Measurements from ENCODE around the gene APOOL.
A peak's percentile ranks its signal among the peaks of the same experiment; 100 is the strongest.
"Not testable (repeated sequence)": the region's sequence is repeated elsewhere in the genome, so short reads cannot be mapped to it uniquely, and the experiment has no call there.

Gene APOOL

GRCh38 chrX:85003655-85004244 is at the start of gene APOOL:
TSS of gene APOOL (plus strand) at chrX:85003877. CDS start at chrX:85003913, 36 bp downstream.
- peak; percentile 77 for DNase-seq (ENCODE audit: low spot score)
- peak; percentile 27 for FAIRE-seq

- FAIRE-seq = no peak
- no peak for DNase-seq (ENCODE audit: low spot score)
These were observed 47.4 kb upstream of the APOOL start for GRCh38 chrX:84956304-84956703.

DNA sequence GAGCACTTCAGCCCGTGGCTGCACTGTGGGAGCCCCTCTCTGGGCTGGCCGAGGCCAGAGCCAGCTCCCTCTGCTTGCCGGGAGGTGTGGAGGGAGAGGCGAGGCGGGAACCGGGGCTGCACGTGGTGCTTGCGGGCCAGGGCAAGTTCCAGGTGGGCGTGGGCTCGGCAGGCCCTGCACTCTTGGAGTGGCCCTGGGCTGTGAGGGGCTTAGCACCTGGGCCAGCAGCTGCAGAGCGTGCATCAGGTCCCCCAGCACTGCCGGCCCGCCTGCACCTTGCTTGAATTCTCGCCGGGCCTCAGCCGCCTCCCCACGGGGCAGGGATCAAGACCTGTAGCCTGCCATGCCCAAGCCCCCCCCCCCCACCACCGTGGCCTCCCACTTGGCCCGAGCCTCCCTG is 28.9 kb upstream of the APOOL start:
- DNase-seq (ENCODE audit: low spot score) (no peak), FAIRE-seq (no peak)

- DNase-seq (ENCODE audit: low spot score); FAIRE-seq: not testable (repeated sequence)
These were observed 11.9 kb upstream of the APOOL start for GRCh38 chrX:84991739-84992138.

- FAIRE-seq (no peak), DNase-seq (ENCODE audit: low spot score) (no peak)
These were observed 10.5 kb upstream of the APOOL start for GRCh38 chrX:84993150-84993549.

DNA sequence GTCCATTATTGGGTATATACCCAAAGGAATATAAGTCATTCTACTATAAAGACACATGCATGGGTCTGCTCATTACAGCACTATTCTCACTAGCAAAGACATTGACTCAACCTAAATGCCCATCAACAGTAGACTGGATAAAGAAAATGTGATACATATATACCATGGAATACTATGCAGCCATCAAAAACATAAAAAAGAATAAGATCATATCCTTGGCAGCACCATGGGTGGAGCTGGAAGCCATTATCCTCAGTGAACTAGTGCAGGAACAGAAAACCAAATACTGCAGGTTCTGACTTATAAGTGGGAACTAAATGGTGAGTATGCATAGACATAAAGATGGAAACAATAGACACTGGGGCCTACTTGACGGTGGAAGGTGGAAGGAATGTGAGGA is 2.3 kb upstream of the APOOL start:
- DNase-seq (ENCODE audit: low spot score) = no peak
- no peak for FAIRE-seq

DNA sequence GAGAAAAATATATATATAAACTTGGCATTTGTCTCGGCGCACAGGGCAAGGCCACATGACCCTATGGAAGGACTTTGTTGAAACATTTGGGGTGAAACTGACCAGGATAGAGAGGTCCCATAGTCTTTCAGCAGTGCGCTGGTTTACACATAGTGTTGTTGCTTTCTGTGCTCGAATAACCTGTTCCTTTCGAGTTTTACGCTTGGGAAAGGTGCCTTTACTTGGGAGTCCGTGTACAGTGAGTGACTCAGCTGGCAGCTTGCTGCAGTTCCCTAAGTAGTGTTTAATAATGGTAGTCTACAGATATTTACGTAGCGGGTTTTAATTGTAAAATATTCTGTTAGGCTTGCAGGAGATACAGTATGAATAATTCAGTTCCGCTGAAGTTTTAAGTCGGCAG is 578 bp downstream of the APOOL start:
- DNase-seq (ENCODE audit: low spot score) (no peak), FAIRE-seq (no peak)

GRCh38 chrX:85012098-85012497 is 8.4 kb downstream of the APOOL start:
- no peak for FAIRE-seq
- no peak for DNase-seq (ENCODE audit: low spot score)

GRCh38 chrX:85015351-85015750 is 11.7 kb downstream of the APOOL start:
- DNase-seq (ENCODE audit: low spot score); FAIRE-seq: not testable (repeated sequence)

DNA sequence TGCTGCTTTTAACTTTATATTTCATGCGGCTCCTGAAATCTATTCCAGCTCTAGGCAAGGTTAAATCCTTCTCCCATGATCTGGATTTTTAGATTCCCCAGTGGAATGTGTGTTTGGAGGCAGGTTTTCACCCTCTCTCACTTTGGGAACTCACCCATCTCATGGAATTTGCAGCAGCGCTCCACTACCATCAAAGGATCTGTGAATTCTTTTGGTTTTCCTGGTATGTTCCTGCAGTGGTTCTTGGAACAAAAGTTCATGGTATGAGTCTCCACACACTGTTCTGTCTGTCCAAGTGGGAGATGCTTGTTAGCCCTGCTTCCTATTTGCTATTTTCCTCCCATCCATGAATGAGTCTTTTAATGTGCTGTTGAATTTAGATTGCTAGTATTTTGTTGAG is 14.0 kb downstream of the APOOL start:
- FAIRE-seq (no peak), DNase-seq (ENCODE audit: low spot score) (no peak)

DNA sequence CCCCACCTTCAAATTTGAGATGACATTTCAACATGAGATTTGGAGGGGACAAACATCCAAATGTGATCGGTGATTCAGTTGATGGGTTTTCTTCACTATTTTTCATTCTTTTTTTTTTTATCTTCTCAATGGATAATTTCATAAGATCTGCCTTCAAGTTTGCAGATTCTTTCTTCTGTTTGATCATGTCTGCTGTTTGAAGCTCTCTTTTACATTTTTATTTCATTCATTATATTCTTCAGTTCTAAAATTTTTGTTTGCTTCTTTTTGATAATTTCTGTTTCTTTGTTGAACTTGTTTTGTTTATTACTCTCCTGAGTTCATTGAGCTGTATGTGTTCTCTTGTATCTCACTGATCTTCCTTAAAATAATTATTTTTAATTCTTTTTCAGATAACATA is 14.8 kb downstream of the APOOL start:
- DNase-seq (ENCODE audit: low spot score) (no peak), FAIRE-seq (no peak)

GRCh38 chrX:85020216-85020615 is 16.5 kb downstream of the APOOL start:
- DNase-seq (ENCODE audit: low spot score) = no peak
- FAIRE-seq = no peak

DNA sequence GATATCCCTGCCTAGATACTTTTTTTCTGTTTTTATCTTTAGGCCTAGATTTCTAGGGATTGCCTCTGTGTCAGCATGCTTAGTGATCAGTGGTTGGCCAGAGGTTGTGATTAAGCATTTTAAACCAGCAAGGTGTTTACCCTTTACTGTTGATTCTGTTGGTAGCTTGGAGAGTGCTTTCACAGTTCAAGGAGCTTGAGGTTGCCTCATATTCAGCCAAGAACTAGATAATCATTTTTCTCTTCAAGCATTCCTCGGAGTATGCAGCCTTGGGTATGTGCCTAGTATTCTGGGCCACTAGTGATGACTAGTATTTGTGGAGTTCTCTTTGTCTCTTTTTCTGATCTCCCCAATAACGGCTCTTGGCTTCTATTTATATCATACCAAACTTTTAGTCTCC is 20.4 kb downstream of the APOOL start:
- FAIRE-seq = no peak

GRCh38 chrX:85024562-85024961 is 20.9 kb downstream of the APOOL start:
- DNase-seq (ENCODE audit: low spot score) (no peak), FAIRE-seq (no peak)

More for the DNA sequence above, 20.4 kb downstream of the APOOL start:
- DNase-seq (ENCODE audit: low spot score) = no peak

DNA sequence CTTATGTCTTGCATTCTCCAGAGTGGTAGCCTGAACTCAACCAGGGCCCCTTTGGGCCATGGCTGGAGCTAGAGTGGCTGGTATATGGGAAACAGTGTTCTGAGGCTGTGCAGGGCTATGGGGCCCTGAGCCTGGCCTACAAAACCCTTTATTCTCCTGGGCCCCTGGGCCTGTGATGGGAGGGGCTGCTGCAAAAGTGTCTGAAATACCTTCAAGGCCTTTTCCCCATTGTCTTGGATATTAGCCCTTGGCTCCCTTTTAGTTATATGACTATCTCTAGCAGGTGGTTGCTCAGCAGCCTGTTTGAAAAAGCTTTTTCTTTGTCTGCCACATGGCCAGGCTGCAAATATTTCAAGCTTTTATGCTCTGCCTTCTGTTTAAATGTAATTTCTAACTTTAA is 22.5 kb downstream of the APOOL start:
- DNase-seq (ENCODE audit: low spot score) = no peak
- no peak for FAIRE-seq

DNA sequence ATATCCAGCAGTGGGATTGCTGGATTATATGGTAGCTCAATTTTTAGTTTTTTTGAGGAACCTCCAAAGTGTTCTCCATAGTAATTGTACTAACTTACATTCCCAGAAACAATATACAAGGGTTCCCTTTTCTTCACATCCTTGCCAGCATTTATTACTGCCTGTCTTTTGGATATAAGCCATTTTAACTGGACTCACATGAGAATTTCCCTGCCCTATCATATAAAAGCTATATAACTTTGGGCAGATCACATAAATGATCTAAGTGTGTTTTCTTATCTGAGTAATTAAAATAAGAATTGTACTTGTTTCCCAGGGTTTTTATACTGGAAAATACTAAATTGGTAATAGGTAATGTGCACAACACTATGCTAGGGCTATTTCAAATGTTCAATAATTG is 25.4 kb downstream of the APOOL start:
- DNase-seq (ENCODE audit: low spot score) (no peak), FAIRE-seq (no peak)

- DNase-seq (ENCODE audit: low spot score) (no peak), FAIRE-seq (no peak)
These were observed 27.8 kb downstream of the APOOL start for GRCh38 chrX:85031505-85031904.

- DNase-seq (ENCODE audit: low spot score) (no peak), FAIRE-seq (no peak)
These were observed 33.4 kb downstream of the APOOL start for GRCh38 chrX:85037114-85037513.

DNA sequence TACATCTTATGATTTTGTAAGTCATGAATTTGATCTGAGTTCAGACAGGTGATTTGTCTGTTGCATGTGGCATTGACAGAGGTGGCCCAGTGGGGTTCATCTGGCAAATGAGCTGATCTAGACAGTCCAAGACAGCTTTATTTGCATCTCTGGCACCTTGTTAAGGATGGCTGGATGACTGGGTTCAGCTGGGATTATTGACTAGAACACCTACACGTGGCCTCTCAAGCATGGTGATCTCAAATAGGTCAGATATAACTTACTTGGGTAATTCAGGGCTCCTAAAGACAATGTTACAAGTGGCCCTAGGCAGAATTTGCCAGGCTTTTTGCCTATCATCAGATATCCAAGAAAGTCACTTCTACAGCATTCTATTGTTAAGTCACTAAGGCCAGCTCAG is 48.0 kb downstream of the APOOL start:
- FAIRE-seq = no peak
- DNase-seq (ENCODE audit: low spot score) = no peak

DNA sequence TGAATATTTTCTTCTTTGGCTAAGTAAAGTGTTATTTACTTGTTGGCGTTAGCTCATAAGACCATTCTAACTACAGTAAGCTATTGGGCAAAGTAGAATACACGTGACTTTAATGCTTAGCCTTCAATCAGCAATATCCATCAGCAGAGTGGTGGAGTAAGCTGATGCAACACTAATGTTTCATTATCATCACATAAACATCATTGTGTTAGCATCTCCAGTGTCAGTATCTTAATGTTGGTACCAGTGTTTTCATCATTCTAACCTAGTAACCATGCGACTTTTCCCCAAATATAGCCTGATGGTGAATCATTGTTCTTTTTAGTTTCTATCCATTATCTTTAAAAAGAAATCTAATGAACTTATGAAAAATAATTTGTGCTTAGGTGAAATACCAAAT is 48.5 kb downstream of the APOOL start:
- DNase-seq (ENCODE audit: low spot score) (no peak), FAIRE-seq (no peak)

- FAIRE-seq (no peak), DNase-seq (ENCODE audit: low spot score) (no peak)
These were observed 49.1 kb downstream of the APOOL start for GRCh38 chrX:85052636-85053343.

DNA sequence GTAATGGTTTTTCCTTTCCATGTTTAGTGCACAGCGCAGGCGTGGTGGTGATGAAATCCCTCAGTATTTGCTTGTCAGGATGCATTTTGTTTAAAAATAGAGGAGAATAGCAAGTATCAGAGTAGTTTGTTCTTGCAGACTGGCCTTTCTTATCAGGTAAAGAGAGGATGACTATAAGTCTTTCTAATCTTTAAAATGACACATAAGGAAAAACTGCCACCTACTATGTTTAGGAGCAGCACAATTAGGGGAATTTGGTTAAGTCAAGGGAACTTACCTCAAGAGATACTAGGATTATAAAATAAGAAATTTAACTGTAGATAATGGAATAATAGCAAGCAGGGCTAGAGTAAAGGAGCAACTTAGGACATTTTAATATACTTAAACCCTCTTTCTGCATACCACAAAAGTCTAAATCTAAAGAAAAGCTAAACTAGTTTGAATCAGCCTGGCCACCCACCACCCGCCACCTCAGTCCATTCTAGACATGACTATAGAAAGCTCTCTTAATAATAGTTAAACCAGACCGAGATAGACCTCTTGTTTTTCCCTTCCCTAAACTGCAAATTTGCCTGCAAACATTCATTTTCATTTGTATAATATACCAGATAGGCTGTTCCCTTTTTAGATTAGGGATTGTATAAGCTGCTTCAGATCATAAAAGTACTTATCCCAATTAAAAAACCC is 62.0 kb downstream of the APOOL start:
- FAIRE-seq (no peak), DNase-seq (ENCODE audit: low spot score) (no peak)

DNA sequence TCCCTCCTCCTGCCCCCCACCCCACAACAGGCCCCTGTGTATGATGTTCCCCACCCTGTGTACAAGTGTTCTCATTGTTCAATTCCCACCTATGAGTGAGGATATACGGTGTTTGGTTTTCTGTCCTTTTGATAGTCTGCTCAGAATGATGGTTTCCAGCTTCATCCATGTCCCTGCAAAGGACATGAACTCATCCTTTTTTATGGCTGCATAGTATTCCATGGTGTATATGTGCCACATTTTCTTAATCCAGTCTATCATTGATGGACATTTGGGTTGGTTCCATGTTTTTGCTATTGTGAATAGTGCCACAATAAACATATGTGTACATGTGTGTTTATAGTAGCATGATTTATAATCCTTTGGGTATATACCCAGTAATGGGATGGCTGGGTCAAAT is 73.6 kb downstream of the APOOL start:
- DNase-seq (ENCODE audit: low spot score); FAIRE-seq: not testable (repeated sequence)
